ENCODE measurements around the gene RPTOR. TPM values are rescaled to one million over a fixed set of nuclear protein-coding genes. Genes with fewer than 3 reads are reported as not detected.

Gene RPTOR
- polyA plus RNA-seq, 4 donors = 3.2 to 16.5 (median 10.1) TPM

- DNase-seq (no peak), FAIRE-seq (no peak)
- H3K9me3 ChIP-seq (ENCODE audit: control insufficient read depth in 2 of 2, insufficient read depth in 1 of 2, low read depth in 1 of 2, low read length in 1 of 2) = no peaks in the 10 kb centered on the region
- peaks cover 8 to 80% (median 11%) of the 10 kb centered on the region in 3 donors for H3K36me3 ChIP-seq (ENCODE audit: control insufficient read depth in 3 of 3, insufficient read depth in 2 of 3, low read depth in 1 of 3, low read length in 3 of 3)
- H3K4me1 ChIP-seq (ENCODE audit: control insufficient read depth in 3 of 3, insufficient read depth in 2 of 3, low read depth in 1 of 3, low read length in 2 of 3) = no peaks in the 10 kb centered on the region
- no peak overlapping the region for H3K27ac ChIP-seq (ENCODE audit: low read depth in 1 of 3, low read length in 2 of 3)
- WGBS, 3 donors = 95 to 97% (median 96%) methylated on average over 24 of the region's 24 CpGs
- H3K4me3 ChIP-seq (ENCODE audit: low read depth in 1 of 3, low read length in 3 of 3) = no peak overlapping the region
- no peaks in the 10 kb centered on the region for H3K27me3 ChIP-seq (ENCODE audit: control insufficient read depth in 3 of 3, insufficient read depth in 3 of 3, low read length in 3 of 3)
Observed at GRCh38 chr17:80882926-80883685, 338.5 kb downstream of the RPTOR start.

- FAIRE-seq = no peak
- Histone ChIP-seq H3K36me3 (ENCODE audit: control insufficient read depth in 3 of 3, insufficient read depth in 2 of 3, low read depth in 1 of 3, low read length in 3 of 3) (peaks cover 11 to 85% (median 13%) of the 10 kb centered on the region in 3 donors), H3K27ac (ENCODE audit: low read depth in 1 of 3, low read length in 2 of 3) (no peak overlapping the region), H3K4me3 (ENCODE audit: low read depth in 1 of 3, low read length in 3 of 3) (no peak overlapping the region), H3K9me3 (ENCODE audit: control insufficient read depth in 2 of 2, insufficient read depth in 1 of 2, low read depth in 1 of 2, low read length in 1 of 2) (no peaks in the 10 kb centered on the region), H3K4me1 (ENCODE audit: control insufficient read depth in 3 of 3, insufficient read depth in 2 of 3, low read depth in 1 of 3, low read length in 2 of 3) (no peaks in the 10 kb centered on the region), H3K27me3 (ENCODE audit: control insufficient read depth in 3 of 3, insufficient read depth in 3 of 3, low read length in 3 of 3) (no peaks in the 10 kb centered on the region)
- no peak for DNase-seq
- whole genome bisulfite sequencing, 3 donors = 91 to 96% (median 95%) methylated on average over 41 to 42 of the region's 42 CpGs
Observed at GRCh38 chr17:80883831-80884735, 339.4 kb downstream of the RPTOR start.

- DNase-seq (no peak), FAIRE-seq (no peak)
- no peaks in the 10 kb centered on the region for H3K9me3 ChIP-seq (ENCODE audit: control insufficient read depth in 2 of 2, insufficient read depth in 1 of 2, low read depth in 1 of 2, low read length in 1 of 2)
- no peak overlapping the region for H3K27ac ChIP-seq (ENCODE audit: low read depth in 1 of 3, low read length in 2 of 3)
- 97 to 98% (median 97%) methylated on average over 22 of the region's 22 CpGs for WGBS, 3 donors
- H3K4me3 ChIP-seq (ENCODE audit: low read depth in 1 of 3, low read length in 3 of 3) = no peak overlapping the region
- H3K27me3 ChIP-seq (ENCODE audit: control insufficient read depth in 3 of 3, insufficient read depth in 3 of 3, low read length in 3 of 3) = no peaks in the 10 kb centered on the region
- no peaks in the 10 kb centered on the region for H3K4me1 ChIP-seq (ENCODE audit: control insufficient read depth in 3 of 3, insufficient read depth in 2 of 3, low read depth in 1 of 3, low read length in 2 of 3)
- H3K36me3 ChIP-seq (ENCODE audit: control insufficient read depth in 3 of 3, insufficient read depth in 2 of 3, low read depth in 1 of 3, low read length in 3 of 3) = peaks cover 11 to 86% (median 13%) of the 10 kb centered on the region in 3 donors
Observed at GRCh38 chr17:80884811-80885210, 340.2 kb downstream of the RPTOR start.

- Histone ChIP-seq H3K4me1 (ENCODE audit: control insufficient read depth in 3 of 3, insufficient read depth in 2 of 3, low read depth in 1 of 3, low read length in 2 of 3) (no peaks in the 10 kb centered on the region), H3K36me3 (ENCODE audit: control insufficient read depth in 3 of 3, insufficient read depth in 2 of 3, low read depth in 1 of 3, low read length in 3 of 3) (peaks cover 9 to 87% (median 13%) of the 10 kb centered on the region in 3 donors), H3K27ac (ENCODE audit: low read depth in 1 of 3, low read length in 2 of 3) (no peak overlapping the region), H3K27me3 (ENCODE audit: control insufficient read depth in 3 of 3, insufficient read depth in 3 of 3, low read length in 3 of 3) (no peaks in the 10 kb centered on the region), H3K4me3 (ENCODE audit: low read depth in 1 of 3, low read length in 3 of 3) (no peak overlapping the region), H3K9me3 (ENCODE audit: control insufficient read depth in 2 of 2, insufficient read depth in 1 of 2, low read depth in 1 of 2, low read length in 1 of 2) (no peaks in the 10 kb centered on the region)
- FAIRE-seq (no peak), DNase-seq (no peak)
- 92 to 97% (median 95%) methylated on average over 22 of the region's 22 CpGs for WGBS, 3 donors
Observed at GRCh38 chr17:80885947-80886582, 341.4 kb downstream of the RPTOR start.

- H3K36me3 ChIP-seq (ENCODE audit: control insufficient read depth in 3 of 3, insufficient read depth in 2 of 3, low read depth in 1 of 3, low read length in 3 of 3) = peaks cover 9 to 89% (median 13%) of the 10 kb centered on the region in 3 donors
- DNase-seq (no peak), FAIRE-seq (no peak)
- H3K27me3 ChIP-seq (ENCODE audit: control insufficient read depth in 3 of 3, insufficient read depth in 3 of 3, low read length in 3 of 3) = no peaks in the 10 kb centered on the region
- no peak overlapping the region for H3K27ac ChIP-seq (ENCODE audit: low read depth in 1 of 3, low read length in 2 of 3)
- 94 to 95% (median 95%) methylated on average over 41 to 42 of the region's 42 CpGs for WGBS, 3 donors
- H3K4me3 ChIP-seq (ENCODE audit: low read depth in 1 of 3, low read length in 3 of 3) = no peak overlapping the region
- H3K9me3 ChIP-seq (ENCODE audit: control insufficient read depth in 2 of 2, insufficient read depth in 1 of 2, low read depth in 1 of 2, low read length in 1 of 2) = no peaks in the 10 kb centered on the region
- no peaks in the 10 kb centered on the region for H3K4me1 ChIP-seq (ENCODE audit: control insufficient read depth in 3 of 3, insufficient read depth in 2 of 3, low read depth in 1 of 3, low read length in 2 of 3)
Observed at GRCh38 chr17:80886641-80887573, 342.3 kb downstream of the RPTOR start.

- DNase-seq (no peak), FAIRE-seq (no peak)
- Histone ChIP-seq H3K4me3 (ENCODE audit: low read depth in 1 of 3, low read length in 3 of 3) (no peak overlapping the region), H3K27ac (ENCODE audit: low read depth in 1 of 3, low read length in 2 of 3) (no peak overlapping the region), H3K27me3 (ENCODE audit: control insufficient read depth in 3 of 3, insufficient read depth in 3 of 3, low read length in 3 of 3) (no peaks in the 10 kb centered on the region), H3K36me3 (ENCODE audit: control insufficient read depth in 3 of 3, insufficient read depth in 2 of 3, low read depth in 1 of 3, low read length in 3 of 3) (peaks cover 9 to 90% (median 10%) of the 10 kb centered on the region in 3 donors), H3K4me1 (ENCODE audit: control insufficient read depth in 3 of 3, insufficient read depth in 2 of 3, low read depth in 1 of 3, low read length in 2 of 3) (no peaks in the 10 kb centered on the region), H3K9me3 (ENCODE audit: control insufficient read depth in 2 of 2, insufficient read depth in 1 of 2, low read depth in 1 of 2, low read length in 1 of 2) (no peaks in the 10 kb centered on the region)
- WGBS, 3 donors = 88 to 90% (median 89%) methylated on average over 10 of the region's 10 CpGs
Observed at GRCh38 chr17:80887639-80888175, 343.1 kb downstream of the RPTOR start.

GRCh38 chr17:80888276-80889160 is 343.9 kb downstream of the RPTOR start:
- no peak for FAIRE-seq
- no peak for DNase-seq
- H3K4me3 ChIP-seq (ENCODE audit: low read depth in 1 of 3, low read length in 3 of 3) = no peak overlapping the region
- H3K9me3 ChIP-seq (ENCODE audit: control insufficient read depth in 2 of 2, insufficient read depth in 1 of 2, low read depth in 1 of 2, low read length in 1 of 2) = no peaks in the 10 kb centered on the region
- no peak overlapping the region for H3K27ac ChIP-seq (ENCODE audit: low read depth in 1 of 3, low read length in 2 of 3)
- 92 to 96% (median 95%) methylated on average over 23 to 24 of the region's 24 CpGs for WGBS, 3 donors
- no peaks in the 10 kb centered on the region for H3K27me3 ChIP-seq (ENCODE audit: control insufficient read depth in 3 of 3, insufficient read depth in 3 of 3, low read length in 3 of 3)
- peaks cover 6 to 90% (median 10%) of the 10 kb centered on the region in 3 donors for H3K36me3 ChIP-seq (ENCODE audit: control insufficient read depth in 3 of 3, insufficient read depth in 2 of 3, low read depth in 1 of 3, low read length in 3 of 3)
- H3K4me1 ChIP-seq (ENCODE audit: control insufficient read depth in 3 of 3, insufficient read depth in 2 of 3, low read depth in 1 of 3, low read length in 2 of 3) = no peaks in the 10 kb centered on the region

Data from small intestine (tissue), 7 donors.